Measurements from ENCODE around the gene TBXAS1.

Gene TBXAS1

GRCh38 chr7:139949629-139950028, 120.6 kb downstream of the TBXAS1 start:
- no peak for DNase-seq

- DNase-seq, result no peak
These were observed 121.9 kb downstream of the TBXAS1 start for GRCh38 chr7:139950881-139951525.

GRCh38 chr7:139953229-139953628, 124.2 kb downstream of the TBXAS1 start:
- DNase-seq, result no peak

- no peak for DNase-seq
These were observed 126.2 kb downstream of the TBXAS1 start for GRCh38 chr7:139955109-139955820.

GRCh38 chr7:139958599-139959284, 129.7 kb downstream of the TBXAS1 start:
- DNase-seq, result no peak

- DNase-seq, result no peak
These were observed 130.2 kb downstream of the TBXAS1 start for GRCh38 chr7:139959285-139959628.

GRCh38 chr7:139959718-139960117, 130.7 kb downstream of the TBXAS1 start:
- no peak for DNase-seq

GRCh38 chr7:139960157-139960556, 131.1 kb downstream of the TBXAS1 start:
- no peak for DNase-seq

GRCh38 chr7:139965942-139966628, 137.0 kb downstream of the TBXAS1 start:
- no peak for DNase-seq

- DNase-seq, result no peak
These were observed 137.9 kb downstream of the TBXAS1 start for GRCh38 chr7:139966949-139967348.

GRCh38 chr7:139968931-139969330, 139.9 kb downstream of the TBXAS1 start:
- DNase-seq, result no peak

- DNase-seq, result no peak
These were observed 143.0 kb downstream of the TBXAS1 start for GRCh38 chr7:139972029-139972428.

GRCh38 chr7:139973101-139974050, 144.3 kb downstream of the TBXAS1 start:
- no peak for DNase-seq

GRCh38 chr7:139974179-139974811, 145.2 kb downstream of the TBXAS1 start:
- DNase-seq, result no peak

GRCh38 chr7:139976055-139976837, 147.2 kb downstream of the TBXAS1 start:
- DNase-seq, result no peak

GRCh38 chr7:139976838-139977656, 148.0 kb downstream of the TBXAS1 start:
- no peak for DNase-seq

- no peak for DNase-seq
These were observed 152.4 kb downstream of the TBXAS1 start for GRCh38 chr7:139981511-139981895.

- DNase-seq, result no peak
These were observed 154.2 kb downstream of the TBXAS1 start for GRCh38 chr7:139982927-139983920.
